ENCODE measurements around the gene GRB10. TPM values are rescaled to one million over a fixed set of nuclear protein-coding genes. Genes with fewer than 3 reads are reported as not detected.

GRB10 gene
- total and polyA plus RNA-seq, 2 of the 8 experiments (the other 6 are each of a cell fraction or from before 2014, with no cell fraction given): 35.7 to 97.0 TPM

DNA sequence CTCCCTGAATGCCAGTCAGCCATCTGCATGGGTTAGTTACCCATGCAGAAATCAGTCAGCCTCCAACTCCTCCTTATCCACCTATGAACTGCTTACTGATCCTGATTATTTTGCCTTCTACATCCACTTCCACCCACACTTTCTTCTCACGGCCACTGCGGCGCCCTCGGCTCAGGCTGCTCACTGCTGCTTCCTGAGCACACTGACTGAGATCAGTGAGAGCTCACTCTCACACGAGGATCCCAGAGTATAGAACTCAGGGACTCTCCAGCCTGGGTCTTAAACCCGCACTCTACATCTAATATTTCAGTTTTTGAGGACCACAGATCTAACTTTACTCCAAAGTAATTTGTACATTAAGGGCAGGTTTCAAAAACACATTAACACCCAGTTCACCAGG lies 64.4 kb downstream of the GRB10 start (continued):
- TF ChIP-seq HDAC2 (IDR thresholded peaks at IDR 0.05; ENCODE audit: borderline replicate concordance in 1 of 2, low read depth in 2 of 2, low read length in 2 of 2) (no peak), SP2 (IDR thresholded peaks at IDR 0.05; ENCODE audit: low read length) (no peak), CBX8 (IDR thresholded peaks at IDR 0.05; ENCODE audit: borderline replicate concordance, low read depth, low read length) (no peak), KDM1A (IDR thresholded peaks at IDR 0.05; ENCODE audit: borderline replicate concordance, low read length) (no peak)

All from H1 (cell line).